Neuronal stem cell (in vitro differentiated cells): Measurements from ENCODE around the gene TGFB2.
"Not testable (repeated sequence)": the region's sequence is repeated elsewhere in the genome, so short reads cannot be mapped to it uniquely, and the experiment has no call there.

Source experiments
- DNase-seq: peaks from one replicate; pipeline ENCODE4 v3.0.0-alpha.2; 2013; ENCODE audit warnings: low spot score
- H2AFZ ChIP-seq: one replicate; pipeline ENCODE4 v1.6.1; 2013; ENCODE audit warnings: mild to moderate bottlenecking, low read length, inconsistent platforms
- H2AK5ac ChIP-seq: 2 replicates; pipeline ENCODE4 v1.6.1; 2013; ENCODE audit warnings: low read depth, mild to moderate bottlenecking, inconsistent platforms, low read length, moderate library complexity, mixed read lengths
- H2BK120ac ChIP-seq: 2 replicates; pipeline ENCODE4 v1.6.1; 2013; ENCODE audit warnings: low read depth, mild to moderate bottlenecking, inconsistent platforms, low read length, moderate library complexity, mixed read lengths
- H2BK12ac ChIP-seq: one replicate; pipeline ENCODE4 v1.6.1; 2013; ENCODE audit warnings: low read length, inconsistent platforms
- H2BK15ac ChIP-seq: 2 replicates; pipeline ENCODE4 v1.6.1; 2013; ENCODE audit warnings: mild to moderate bottlenecking, low read length, inconsistent platforms, mixed read lengths
- H2BK5ac ChIP-seq: one replicate; pipeline ENCODE4 v1.6.1; 2013; ENCODE audit warnings: inconsistent platforms, mild to moderate bottlenecking, low read length, moderate library complexity
- H3K14ac ChIP-seq: one replicate; pipeline ENCODE4 v1.6.1; 2013; ENCODE audit warnings: low read length, inconsistent platforms
- H3K18ac ChIP-seq: 2 replicates; pipeline ENCODE4 v1.6.1; 2013; ENCODE audit warnings: low read length, inconsistent platforms
- H3K23ac ChIP-seq: 2 replicates; pipeline ENCODE4 v1.6.1; 2013; ENCODE audit warnings: low read depth, mild to moderate bottlenecking, mixed read lengths, low read length, inconsistent platforms; ENCODE audit not compliant: poor library complexity
- H3K27ac ChIP-seq: replicated peaks from 3 replicates; pipeline ENCODE4 v1.5.1; 2013; ENCODE audit warnings: low read length, inconsistent platforms
- H3K27me3 ChIP-seq, 3 experiments: 2 replicates each; pipeline ENCODE4 v1.6.1; 2013; ENCODE audit warnings: low read length in 3 of 3, mild to moderate bottlenecking in 2 of 3, inconsistent platforms in 1 of 3, low read depth in 1 of 3, mixed read lengths in 1 of 3, moderate library complexity in 1 of 3; ENCODE audit not compliant: control insufficient read depth in 3 of 3, insufficient read depth in 3 of 3
- H3K36me3 ChIP-seq, 2 donors: replicated peaks in 1 of 2; 2 replicates each; pipeline ENCODE4 v1.6.1; 2013; ENCODE audit warnings: low read length in 2 of 2; ENCODE audit not compliant: control insufficient read depth in 2 of 2, insufficient read depth in 2 of 2
- H3K4ac ChIP-seq: 2 replicates; pipeline ENCODE4 v1.6.1; 2013; ENCODE audit warnings: inconsistent platforms, mild to moderate bottlenecking, low read length, moderate library complexity
- H3K4me1 ChIP-seq, 2 donors: 1 replicate in 1 of 2; 2 replicates in 1 of 2; pipeline ENCODE4 v1.6.1; 2013; ENCODE audit warnings: low read length in 2 of 2, low read depth in 1 of 2; ENCODE audit not compliant: control insufficient read depth in 2 of 2, insufficient read depth in 1 of 2
- H3K4me2 ChIP-seq: one replicate; pipeline ENCODE4 v1.6.1; 2013; ENCODE audit warnings: mild to moderate bottlenecking, low read length, inconsistent platforms; ENCODE audit not compliant: insufficient read depth, poor library complexity, severe bottlenecking
- H3K4me3 ChIP-seq, 2 donors: 2 replicates each; pipeline ENCODE4 v1.5.1; 2013; ENCODE audit warnings: low read length in 2 of 2, mild to moderate bottlenecking in 2 of 2, inconsistent platforms in 1 of 2, moderate library complexity in 1 of 2
- H3K79me1 ChIP-seq: one replicate; pipeline ENCODE4 v1.6.1; 2013; ENCODE audit warnings: low read depth, mild to moderate bottlenecking, inconsistent platforms, low read length, moderate library complexity
- H3K9ac ChIP-seq: one replicate; pipeline ENCODE4 v1.6.1; 2013; ENCODE audit warnings: mild to moderate bottlenecking, low read depth, low read length, inconsistent platforms; ENCODE audit not compliant: poor library complexity
- H3K9me3 ChIP-seq, 2 donors: replicated peaks in 1 of 2; 2 replicates each; pipeline versions ENCODE3 to v1.6.1; 2013; ENCODE audit warnings: low read length in 2 of 2, mild to moderate bottlenecking in 2 of 2, inconsistent platforms in 1 of 2, low read depth in 1 of 2, mixed read lengths in 1 of 2, moderate library complexity in 1 of 2; ENCODE audit not compliant: control insufficient read depth in 2 of 2, insufficient read depth in 1 of 2
- H4K8ac ChIP-seq: one replicate; pipeline ENCODE4 v1.6.1; 2013; ENCODE audit warnings: low read depth, mild to moderate bottlenecking, inconsistent platforms, low read length, moderate library complexity
- H4K91ac ChIP-seq: one replicate; pipeline ENCODE4 v1.6.1; 2013; ENCODE audit warnings: low read length, low read depth, mild to moderate bottlenecking, inconsistent platforms; ENCODE audit not compliant: poor library complexity
- whole genome bisulfite sequencing, 2 donors: extraction: QIAGEN DNeasy Blood & Tissue Kit; methylation state at CpG; one replicate each; pipeline ENCODE4 v1.1.7; 2013; ENCODE audit warnings: missing lambda C conversion rate in 2 of 2, mixed read lengths in 1 of 2; ENCODE audit not compliant: insufficient read length in 2 of 2, insufficient replicate concordance in 1 of 2; ENCODE audit errors: extremely low coverage in 2 of 2; 5-methylcytosine and 5-hydroxymethylcytosine counted together

The TGFB2 gene

DNA sequence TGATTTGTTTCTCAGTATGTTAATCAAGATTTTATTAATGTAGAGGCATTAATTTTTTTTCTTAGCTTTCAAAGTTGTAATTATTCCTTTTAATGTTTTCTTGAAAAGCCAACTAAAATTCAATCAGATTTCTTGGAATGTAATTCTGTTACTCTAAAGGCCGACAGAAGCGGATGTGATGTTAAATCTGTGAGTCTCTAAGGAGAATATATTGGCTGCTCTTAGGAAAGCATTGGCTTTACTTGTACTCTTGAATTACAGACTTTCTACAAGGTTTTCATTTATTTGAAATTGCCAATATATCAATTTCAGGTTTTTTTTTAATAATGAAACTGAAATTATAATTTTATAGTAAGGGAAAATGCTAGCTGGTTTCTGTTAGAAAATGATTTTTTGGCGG is 30.8 kb upstream of the TGFB2 start:
- Histone ChIP-seq H2BK120ac (no peak overlapping the region), H4K8ac (no peak overlapping the region), H3K9me3 (no peaks in the 10 kb centered on the region), H3K4ac (no peak overlapping the region), H3K36me3 (peaks cover 2 to 45% of the 10 kb centered on the region in 2 donors), H3K23ac (no peak overlapping the region), H3K4me2 (no peak overlapping the region), H3K18ac (no peak overlapping the region), H3K27ac (no peak overlapping the region), H4K91ac (no peak overlapping the region), H3K27me3 (no peaks in the 10 kb centered on the region), H2AFZ (no peak overlapping the region), H2BK12ac (no peak overlapping the region), H3K4me1 (no peaks in the 10 kb centered on the region), H3K9ac (no peak overlapping the region), H2BK5ac (no peak overlapping the region), H3K79me1 (no peaks in the 10 kb centered on the region), H2BK15ac (no peak overlapping the region), H3K14ac (no peak overlapping the region), H2AK5ac (no peak overlapping the region), H3K4me3 (no peak overlapping the region)
- DNase-seq: no peak
- WGBS, 2 donors: no CpG with 5 or more reads among the region's 3 CpGs

- Histone ChIP-seq H2BK12ac (no peak overlapping the region), H3K4me1 (no peaks in the 10 kb centered on the region), H3K23ac (no peak overlapping the region), H2BK120ac (no peak overlapping the region), H3K9me3 (no peaks in the 10 kb centered on the region), H3K4ac (no peak overlapping the region), H3K27me3 (no peaks in the 10 kb centered on the region), H3K14ac (no peak overlapping the region), H2BK15ac (no peak overlapping the region), H3K9ac (no peak overlapping the region), H2AFZ (no peak overlapping the region), H3K4me2 (no peak overlapping the region), H3K36me3 (peaks cover 2 to 44% of the 10 kb centered on the region in 2 donors), H4K8ac (no peak overlapping the region), H3K4me3 (no peak overlapping the region), H3K79me1 (no peaks in the 10 kb centered on the region), H4K91ac (no peak overlapping the region), H2BK5ac (no peak overlapping the region), H3K18ac (no peak overlapping the region), H3K27ac (no peak overlapping the region), H2AK5ac (no peak overlapping the region)
- no CpG with 5 or more reads among the region's 4 CpGs for WGBS, 2 donors
- no peak for DNase-seq
Measured at GRCh38 chr1:218315638-218316037, 29.5 kb upstream of the TGFB2 start.

DNA sequence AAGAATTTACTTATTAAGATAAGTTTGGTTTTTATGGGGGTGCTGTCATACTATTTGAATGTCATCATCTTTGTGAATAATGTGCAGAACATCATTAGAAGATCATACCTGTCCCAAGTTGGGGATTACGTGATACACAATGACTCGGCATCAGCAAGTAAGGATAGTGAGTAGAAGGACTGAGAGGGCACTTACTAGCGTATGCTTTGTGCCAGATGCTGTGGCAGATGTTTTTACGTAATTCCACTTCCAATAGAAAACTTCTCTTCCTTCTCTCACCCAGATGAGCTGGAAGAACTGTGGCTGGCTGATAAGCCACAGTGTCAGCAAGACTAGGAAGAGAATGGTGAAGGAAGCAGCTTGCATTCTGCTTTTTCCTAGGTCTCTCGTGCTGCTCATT is 28.1 kb upstream of the TGFB2 start:
- H2AK5ac ChIP-seq: no peak overlapping the region
- no peak overlapping the region for H2BK12ac ChIP-seq
- peaks cover 0 to 36% of the 10 kb centered on the region in 2 donors for H3K36me3 ChIP-seq
- DNase-seq: no peak
- H2AFZ ChIP-seq: no peak overlapping the region
- no peaks in the 10 kb centered on the region for H3K4me1 ChIP-seq
- H3K79me1 ChIP-seq: no peaks in the 10 kb centered on the region
- H3K4me3 ChIP-seq: no peak overlapping the region
- no peak overlapping the region for H3K4ac ChIP-seq
- H2BK15ac ChIP-seq: no peak overlapping the region
- no peak overlapping the region for H3K18ac ChIP-seq
- no peak overlapping the region for H3K14ac ChIP-seq
- H2BK120ac ChIP-seq: no peak overlapping the region
- H3K27me3 ChIP-seq: no peaks in the 10 kb centered on the region
- no peak overlapping the region for H3K23ac ChIP-seq
- no peak overlapping the region for H3K9ac ChIP-seq
- no CpG with 5 or more reads among the region's 5 CpGs for WGBS, 2 donors
- no peak overlapping the region for H2BK5ac ChIP-seq
- H3K9me3 ChIP-seq: no peaks in the 10 kb centered on the region
- H3K4me2 ChIP-seq: no peak overlapping the region
- no peak overlapping the region for H3K27ac ChIP-seq
- no peak overlapping the region for H4K91ac ChIP-seq
- H4K8ac ChIP-seq: no peak overlapping the region

GRCh38 chr1:218320182-218320581 is 25.0 kb upstream of the TGFB2 start:
- H3K14ac ChIP-seq, H3K9ac ChIP-seq: not testable (repeated sequence)

More at GRCh38 chr1:218320182-218320581, 25.0 kb upstream of the TGFB2 start:
- not testable (repeated sequence) for H3K23ac ChIP-seq, H3K9me3 ChIP-seq, H4K91ac ChIP-seq, H3K4me2 ChIP-seq, H2BK12ac ChIP-seq, H3K4ac ChIP-seq, H3K27ac ChIP-seq, DNase-seq, H4K8ac ChIP-seq, H3K79me1 ChIP-seq, H2BK120ac ChIP-seq, H3K4me1 ChIP-seq, H2AFZ ChIP-seq, H3K4me3 ChIP-seq, H2AK5ac ChIP-seq, H2BK5ac ChIP-seq, H3K18ac ChIP-seq, H2BK15ac ChIP-seq, H3K27me3 ChIP-seq
- H3K36me3 ChIP-seq: peaks cover 5 to 54% of the 10 kb centered on the region in 2 donors
- WGBS, 2 donors: no CpG with 5 or more reads among the region's 3 CpGs
